Fibroblast of skin of left quadriceps (primary cell): ENCODE data around the gene ZNF800.

Experiments
- DNase-seq, 2 experiments: peaks; one replicate each; pipeline ENCODE4 v3.0.0-alpha.2; 2013; ENCODE audit warnings: low read depth in 2 of 2

Gene ZNF800

GRCh38 chr7:127348247-127348631, 44.3 kb downstream of the ZNF800 start:
- no peak for DNase-seq

DNA sequence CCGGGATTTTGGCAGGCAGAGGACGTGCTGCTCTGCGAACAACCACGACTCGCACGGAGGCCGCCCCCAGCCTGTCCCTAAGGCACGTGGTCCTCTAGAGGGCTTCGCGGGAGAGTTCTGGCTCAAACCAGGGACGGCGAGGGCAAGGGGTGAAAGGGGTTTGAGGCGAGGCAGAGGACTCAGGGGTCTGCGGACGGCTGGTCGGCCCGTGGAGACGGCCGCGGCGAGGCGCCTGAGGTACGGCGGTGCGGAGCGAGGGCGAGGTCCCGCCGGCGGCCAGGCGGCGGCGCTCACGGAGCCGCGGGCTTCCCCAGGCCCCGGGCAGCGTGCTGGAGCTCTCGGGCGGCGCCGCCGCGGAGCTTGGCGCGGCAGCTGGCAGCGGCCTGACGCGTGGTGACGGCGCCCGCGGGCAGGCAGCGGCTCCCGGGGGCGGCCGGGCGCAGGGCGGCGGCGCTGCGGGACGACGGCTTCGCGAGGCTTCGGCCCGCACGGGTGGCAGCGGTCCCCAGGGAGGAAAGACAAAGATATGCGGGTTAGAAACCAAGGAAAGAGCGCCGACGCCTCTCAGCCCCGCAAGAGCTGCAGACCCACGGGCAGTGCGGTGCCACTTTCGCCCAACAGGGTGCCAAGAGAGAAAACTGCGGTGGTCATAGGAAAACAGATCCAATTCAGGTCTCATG, 44.8 kb downstream of the ZNF800 start:
- peak; percentile 11 to 20 for DNase-seq

GRCh38 chr7:127346575-127347256, 45.8 kb downstream of the ZNF800 start:
- DNase-seq: no peak

GRCh38 chr7:127342596-127342995, 49.9 kb downstream of the ZNF800 start:
- no peak for DNase-seq

- DNase-seq: no peak
Observed at GRCh38 chr7:127338122-127338521, 54.4 kb downstream of the ZNF800 start.

- DNase-seq: no peak
Observed at GRCh38 chr7:127337581-127337980, 54.9 kb downstream of the ZNF800 start.

DNA sequence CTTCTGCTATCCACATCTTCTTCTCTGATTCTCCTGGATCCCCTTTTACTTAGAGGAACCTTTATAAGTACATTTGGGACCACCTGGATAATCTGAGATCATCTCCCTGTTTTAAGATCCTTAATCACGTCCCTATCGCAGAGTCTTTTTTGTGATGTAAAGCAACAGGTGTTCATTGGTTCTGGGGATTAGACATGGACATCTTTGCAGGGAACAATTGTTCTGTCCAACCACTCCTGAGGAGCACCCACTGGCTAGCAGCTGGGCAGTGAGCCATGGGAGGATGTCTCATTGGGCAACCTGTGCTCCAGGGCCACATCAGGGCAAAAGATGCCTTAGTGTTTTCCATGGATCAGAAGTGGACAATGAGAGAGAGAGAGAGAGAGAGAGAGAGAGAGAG, 56.0 kb downstream of the ZNF800 start:
- no peak for DNase-seq

DNA sequence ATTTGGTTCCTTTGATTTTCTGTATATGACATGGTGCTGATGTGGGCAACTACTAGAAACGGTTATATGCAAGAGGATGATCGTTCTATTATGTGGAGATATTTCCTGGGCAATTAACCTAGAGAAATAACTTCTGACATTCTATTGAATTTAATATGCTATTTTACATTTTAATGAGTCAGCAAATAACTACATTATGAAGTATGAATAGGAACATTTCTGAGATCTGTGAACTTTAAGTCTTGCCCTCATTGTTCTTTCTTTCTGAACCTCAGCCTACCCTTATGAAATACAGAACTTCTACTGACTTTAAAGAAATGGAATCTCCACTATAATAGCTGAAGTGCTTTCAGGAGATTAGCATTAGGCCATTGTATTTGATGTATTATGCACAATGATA, 59.6 kb downstream of the ZNF800 start:
- DNase-seq: no peak

- DNase-seq: no peak
Observed at GRCh38 chr7:127330070-127330469, 62.4 kb downstream of the ZNF800 start.

- DNase-seq: no peak
Observed at GRCh38 chr7:127322832-127323493, 69.5 kb downstream of the ZNF800 start.

DNA sequence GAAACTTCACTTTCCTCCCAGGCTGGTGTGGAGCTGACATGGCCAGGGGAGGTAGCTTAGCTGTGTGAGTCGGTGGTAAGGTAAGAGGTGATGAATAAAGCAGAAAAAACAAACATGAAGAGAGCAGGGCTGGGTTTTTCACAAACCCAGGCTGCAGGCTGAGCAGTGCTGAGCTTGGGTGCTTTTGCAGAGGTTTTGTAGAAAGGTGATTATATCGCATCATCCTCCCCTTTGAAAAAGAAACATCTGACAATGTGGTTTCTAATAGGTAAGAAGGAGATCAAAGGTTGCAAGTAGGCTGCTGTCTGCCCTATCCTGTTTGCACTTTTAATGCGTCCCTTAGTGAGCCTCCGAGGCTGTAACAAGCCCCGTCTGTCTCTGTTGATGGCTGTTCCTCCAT, 70.2 kb downstream of the ZNF800 start:
- DNase-seq: no peak

DNA sequence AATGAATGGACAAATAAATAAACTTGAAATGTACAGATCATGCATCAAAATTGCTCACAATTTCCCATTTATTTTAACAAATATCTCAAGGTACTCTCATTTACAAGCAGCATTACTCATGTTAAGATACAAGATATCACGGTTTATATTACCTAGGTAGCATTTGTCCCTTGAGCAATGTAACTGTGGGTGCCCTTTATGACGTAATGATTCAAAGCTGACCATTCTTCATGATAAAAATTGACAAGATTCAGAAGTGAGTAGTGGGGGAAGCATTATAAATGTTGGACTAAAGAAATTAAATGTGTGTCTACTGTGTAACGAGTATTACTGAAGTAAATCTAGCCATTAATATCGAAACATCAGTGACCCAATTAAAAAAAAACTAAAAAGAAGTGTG, 71.5 kb downstream of the ZNF800 start:
- no peak for DNase-seq
